H1 (cell line): ENCODE measurements around the gene RNF157. TPM values are rescaled to one million over a fixed set of nuclear protein-coding genes. Genes with fewer than 3 reads are reported as not detected.

Source experiments
- CTCF ChIA-PET: fragments of 300-600 bp; sonication (Branson Sonifier 250); formaldehyde crosslinking; loops from one replicate; lab custom pipeline; 2021; ENCODE audit not compliant: partially characterized antibody; lab: Charles Lee
- POLR2A ChIA-PET: fragments of 300-600 bp; sonication (Branson Sonifier 250); formaldehyde crosslinking; loops from one replicate; lab custom pipeline; 2021; ENCODE audit warnings: inconsistent platforms; ENCODE audit not compliant: partially characterized antibody; lab: Charles Lee
- DNase-seq, 2 experiments: peaks; one replicate each; pipeline versions ENCODE4 v3.0.0 to v3.0.0-alpha.2; 2010 to 2022; ENCODE audit warnings: low spot score in 2 of 2, low read depth in 1 of 2, mixed read lengths in 1 of 2
- FAIRE-seq: peaks from 2 replicates; lab custom pipeline; 2011; peaks lifted over from hg19 to GRCh38; lab: Jason Lieb, UNC
- H2AFZ ChIP-seq: 2 replicates; pipeline ENCODE4 v1.8.1; 2012; ENCODE audit warnings: low read length, inconsistent platforms
- H2AK5ac ChIP-seq: 2 replicates; pipeline ENCODE4 v1.6.1; 2013; ENCODE audit warnings: low read depth, low read length
- H2BK120ac ChIP-seq: replicated peaks from 2 replicates; pipeline ENCODE3; 2013; ENCODE audit warnings: low read depth, low read length, inconsistent platforms
- H2BK12ac ChIP-seq: 2 replicates; pipeline ENCODE4 v1.6.1; 2013; ENCODE audit warnings: low read depth, low read length
- H2BK15ac ChIP-seq: 2 replicates; pipeline ENCODE4 v1.6.1; 2013; ENCODE audit warnings: low read length
- H2BK20ac ChIP-seq: 2 replicates; pipeline ENCODE4 v1.6.1; 2013; ENCODE audit warnings: low read length
- H2BK5ac ChIP-seq: 2 replicates; pipeline ENCODE4 v1.6.1; 2013; ENCODE audit warnings: low read depth, low read length
- H3K14ac ChIP-seq: 2 replicates; pipeline ENCODE4 v1.6.1; 2013; ENCODE audit warnings: inconsistent platforms; ENCODE audit not compliant: insufficient read length
- H3K18ac ChIP-seq: 2 replicates; pipeline ENCODE4 v1.6.1; 2013; ENCODE audit warnings: low read length; ENCODE audit errors: extremely low read depth
- H3K23ac ChIP-seq: 2 replicates; pipeline ENCODE4 v1.6.1; 2013; ENCODE audit warnings: inconsistent platforms; ENCODE audit not compliant: insufficient read length
- H3K23me2 ChIP-seq: 2 replicates; pipeline ENCODE4 v1.6.1; 2013; ENCODE audit warnings: low read depth, low read length
- H3K27ac ChIP-seq: 2 replicates; pipeline ENCODE4 v1.6.1; 2011; ENCODE audit warnings: low read depth, low read length, inconsistent platforms
- H3K27me3 ChIP-seq, 4 experiments: replicated peaks in 1 of 4; 1 replicate in 1 of 4; 2 replicates in 3 of 4; pipeline versions ENCODE4 v1.6.1 to v1.8.1; 2011 to 2013; ENCODE audit warnings: low read length in 3 of 4, mild to moderate bottlenecking in 3 of 4, inconsistent platforms in 2 of 4, mixed read lengths in 2 of 4, moderate library complexity in 1 of 4; ENCODE audit not compliant: control insufficient read depth in 3 of 4, insufficient read depth in 3 of 4; ENCODE audit errors: extremely low read depth in 1 of 4
- H3K36me3 ChIP-seq, 4 experiments: 2 replicates each; pipeline versions ENCODE4 v1.6.1 to v1.8.1; 2011 to 2013; ENCODE audit warnings: mild to moderate bottlenecking in 4 of 4, low read length in 3 of 4, moderate library complexity in 2 of 4, control low read depth in 1 of 4, inconsistent platforms in 1 of 4; ENCODE audit not compliant: insufficient read depth in 4 of 4, control insufficient read depth in 2 of 4
- H3K4ac ChIP-seq: replicated peaks from 2 replicates; pipeline ENCODE3; 2013; ENCODE audit warnings: low read length, low read depth, mixed read lengths, inconsistent platforms; ENCODE audit not compliant: insufficient read length
- H3K4me1 ChIP-seq, 4 experiments: replicated peaks in 1 of 4; 1 replicate in 1 of 4; 2 replicates in 3 of 4; pipeline versions ENCODE4 v1.6.1 to v1.8.1; 2011 to 2013; ENCODE audit warnings: low read length in 3 of 4, inconsistent platforms in 2 of 4, mixed read lengths in 1 of 4; ENCODE audit not compliant: insufficient read depth in 4 of 4, control insufficient read depth in 3 of 4
- H3K4me2 ChIP-seq, 2 experiments: 2 replicates each; pipeline versions ENCODE4 v1.6.1 to v1.8.1; 2011 to 2013; ENCODE audit warnings: low read depth in 2 of 2, low read length in 2 of 2, control low read depth in 1 of 2, inconsistent platforms in 1 of 2, mild to moderate bottlenecking in 1 of 2; ENCODE audit not compliant: insufficient read depth in 1 of 2
- H3K4me3 ChIP-seq, 4 experiments: fragments of 200-600, 300-600 bp in 1 of 4; sonication (generic), shearing (Covaris generic), sonication (Bioruptor Twin) in 1 of 4; 2 replicates each; pipeline versions ENCODE4 v1.5.1 to v1.8.1; 2011 to 2016; ENCODE audit warnings: low read length in 4 of 4, low read depth in 3 of 4, control low read depth in 2 of 4, inconsistent platforms in 2 of 4, mild to moderate bottlenecking in 2 of 4, mixed read lengths in 1 of 4, moderate library complexity in 1 of 4; ENCODE audit not compliant: insufficient read depth in 2 of 4; ENCODE audit errors: extremely low read depth in 1 of 4
- H3K56ac ChIP-seq: replicated peaks from 2 replicates; pipeline ENCODE3; 2013; ENCODE audit warnings: low read depth, mild to moderate bottlenecking, mixed read lengths, low read length, inconsistent platforms; ENCODE audit not compliant: insufficient read length
- H3K79me1 ChIP-seq: 2 replicates; pipeline ENCODE4 v1.6.1; 2013; ENCODE audit warnings: low read depth, low read length, control low read depth
- H3K79me2 ChIP-seq, 2 experiments: 2 replicates each; pipeline versions ENCODE4 v1.6.1 to v1.8.1; 2012 to 2013; ENCODE audit warnings: low read length in 2 of 2, mild to moderate bottlenecking in 2 of 2, inconsistent platforms in 1 of 2; ENCODE audit not compliant: insufficient read depth in 2 of 2, control insufficient read depth in 1 of 2
- H3K9ac ChIP-seq, 4 experiments: replicated peaks in 1 of 4; 1 replicate in 1 of 4; 2 replicates in 3 of 4; pipeline versions ENCODE4 v1.6.1 to v1.8.1; 2011 to 2013; ENCODE audit warnings: low read depth in 3 of 4, low read length in 3 of 4, control low read depth in 2 of 4, mild to moderate bottlenecking in 2 of 4, moderate library complexity in 2 of 4, inconsistent platforms in 1 of 4; ENCODE audit errors: extremely low read depth in 1 of 4
- H3K9me3 ChIP-seq, 2 experiments: 2 replicates each; pipeline versions ENCODE4 v1.6.1 to v1.8.1; 2012 to 2013; ENCODE audit warnings: mild to moderate bottlenecking in 2 of 2, moderate library complexity in 2 of 2, control low read depth in 1 of 2, inconsistent platforms in 1 of 2, low read depth in 1 of 2, low read length in 1 of 2, mixed read lengths in 1 of 2; ENCODE audit not compliant: insufficient read depth in 2 of 2
- H4K20me1 ChIP-seq, 2 experiments: replicated peaks in 1 of 2; 2 replicates each; pipeline versions ENCODE3 to v1.8.1; 2011 to 2013; ENCODE audit warnings: inconsistent platforms in 2 of 2, low read length in 2 of 2, mild to moderate bottlenecking in 1 of 2; ENCODE audit not compliant: insufficient read depth in 2 of 2, control insufficient read depth in 1 of 2
- H4K5ac ChIP-seq: 2 replicates; pipeline ENCODE4 v1.6.1; 2013; ENCODE audit warnings: low read length, low read depth, mixed read lengths, inconsistent platforms; ENCODE audit not compliant: insufficient read length
- H4K8ac ChIP-seq: 2 replicates; pipeline ENCODE4 v1.8.0; 2013; ENCODE audit warnings: mild to moderate bottlenecking, moderate library complexity, low read length, inconsistent platforms; ENCODE audit not compliant: insufficient read depth; ENCODE audit errors: extremely low read depth
- H4K91ac ChIP-seq: replicated peaks from 2 replicates; pipeline ENCODE3; 2013; ENCODE audit warnings: low read length, mixed read lengths, inconsistent platforms; ENCODE audit not compliant: insufficient read length
- SAP30 ChIP-seq: fragments of 300-600 bp; sonication (generic); IDR thresholded peaks from 2 replicates; pipeline ENCODE4 v1.7.1; 2012; ENCODE audit warnings: low read length, moderate library complexity, mild to moderate bottlenecking, inconsistent platforms; ENCODE audit not compliant: insufficient read depth, insufficient replicate concordance
- SRF ChIP-seq: IDR thresholded peaks from 2 replicates; pipeline ENCODE4 v1.6.1; 2011; ENCODE audit warnings: mild to moderate bottlenecking, low read depth, low read length, moderate library complexity
- WGBS, 2 experiments: shearing (Covaris generic) in 1 of 2; methylation state at CpG; one replicate each; pipeline versions ENCODE4 v1.1.6 to v1.1.7; 2013 to 2015; ENCODE audit warnings: low lambda C conversion rate in 2 of 2, mixed read lengths in 2 of 2, inconsistent platforms in 1 of 2, low coverage in 1 of 2, missing lambda C conversion rate in 1 of 2; ENCODE audit not compliant: insufficient replicate concordance in 2 of 2, insufficient coverage in 1 of 2, insufficient read length in 1 of 2; ENCODE audit errors: extremely low coverage in 1 of 2, missing lambda C conversion rate in 1 of 2; 5-methylcytosine and 5-hydroxymethylcytosine counted together
- polyA plus RNA-seq, 7 experiments: library from polyadenylated mRNA; depleted of rRNA in 3 of 7; stranded (reverse) in 5 of 7; unstranded in 2 of 7; fragments of >200 nt in 5 of 7; fragments of 200-250 nt in 2 of 7; gene quantifications; 1 replicate in 5 of 7; 2 replicates in 1 of 7; 4 replicates in 1 of 7; pipeline versions ENCODE4 v1.2.1 to v1.2.3, GENCODE V29; 2011 to 2013; ENCODE audit warnings: missing spikeins in 2 of 7, mixed read lengths in 2 of 7
- total RNA-seq: library from RNA; stranded (reverse); fragmentation: NEBNext Ultra II Directional; extraction: Animal tissue kit (Norgen Biotek cat#: 25700); gene quantifications from 2 replicates; pipeline ENCODE4 v1.2.1, GENCODE V29; 2021

Gene RNF157
- total and polyA plus RNA-seq, 2 of the 8 experiments (the other 6 are each of a cell fraction or from before 2014, with no cell fraction given): 13.4 to 16.7 TPM

DNA sequence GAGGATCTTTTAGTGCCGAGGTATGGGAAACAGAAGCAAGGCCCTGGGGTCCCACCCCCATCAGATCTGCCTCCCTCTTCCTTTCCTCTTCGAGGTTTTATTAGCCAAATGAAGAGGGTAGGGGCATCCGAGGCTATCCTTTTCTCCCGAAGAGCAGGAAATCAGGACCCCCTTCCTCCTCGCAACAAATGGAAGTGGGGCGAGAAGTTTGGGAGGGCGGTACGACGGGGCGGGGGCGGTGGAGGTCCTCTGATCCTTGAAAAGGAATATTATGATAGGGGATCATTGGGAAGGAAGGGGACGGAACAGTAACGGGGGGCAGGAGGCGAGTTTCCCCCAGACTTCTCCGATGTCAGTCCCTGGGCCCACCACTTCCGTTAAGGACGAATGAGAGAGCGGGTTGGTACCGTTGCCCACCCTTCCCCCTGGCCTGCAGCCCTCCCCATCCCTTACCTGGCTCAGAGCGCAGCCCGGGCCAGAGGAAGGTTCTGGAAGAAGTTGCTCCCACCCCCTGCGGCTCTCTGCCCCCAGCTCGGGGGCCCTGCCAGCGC lies 99.6 kb downstream of the RNF157 start:
- DNase-seq (no peak), FAIRE-seq (no peak)
- H2BK120ac ChIP-seq: no peak overlapping the region
- peaks cover 17 to 64% (median 58%) of the 10 kb centered on the region in 4 experiments for H3K4me1 ChIP-seq
- no peaks in the 10 kb centered on the region for H3K79me2 ChIP-seq
- H3K4me3 ChIP-seq: peak overlapping the region; percentile 40 to 71 (median 54)
- H3K36me3 ChIP-seq: no peaks in the 10 kb centered on the region
- no peaks in the 10 kb centered on the region for H4K20me1 ChIP-seq
- ChIA-PET POLR2A (interaction anchor here (0.9 to 7.5 kb wide), 6 partner anchors 9 to 133 kb away, joined by 3 to 64 read pairs (median 4); partner anchors contain the start of gene EXOC7), CTCF (interaction anchor here (0.8 to 24.4 kb wide), 7 partner anchors 9 to 139 kb away, joined by 3 to 778 read pairs (median 17); partner anchors contain the start of gene EXOC7)
- no peak overlapping the region for H3K4ac ChIP-seq
- peak overlapping the region; percentile 92 to 97 for H3K4me2 ChIP-seq
- H4K8ac ChIP-seq: no peak overlapping the region
- 2% methylated on average over 9 of the region's 24 CpGs; no CpG with 5 or more reads in 1 of the 2 experiments for WGBS, 2 experiments
- H3K23me2 ChIP-seq: peaks cover 15% of the 10 kb centered on the region
- peaks cover 31 to 72% (median 66%) of the 10 kb centered on the region in 4 experiments for H3K27me3 ChIP-seq
- no peak overlapping the region for H3K18ac ChIP-seq
- no peak overlapping the region for H4K5ac ChIP-seq
- TF ChIP-seq SRF (no peak), SAP30 (peak; percentile 63)
- no peak overlapping the region for H2AK5ac ChIP-seq
- H4K91ac ChIP-seq: no peak overlapping the region
- no peaks in the 10 kb centered on the region for H3K79me1 ChIP-seq
- H3K9me3 ChIP-seq: no peaks in the 10 kb centered on the region
- H2BK12ac ChIP-seq: no peak overlapping the region
- no peak overlapping the region for H3K56ac ChIP-seq
- H2AFZ ChIP-seq: no peak overlapping the region
- no peak overlapping the region for H3K27ac ChIP-seq
- no peak overlapping the region for H3K23ac ChIP-seq
- no peak overlapping the region for H2BK5ac ChIP-seq
- no peak overlapping the region for H3K14ac ChIP-seq
- no peak overlapping the region for H2BK15ac ChIP-seq
- no peak overlapping the region for H3K9ac ChIP-seq
- H2BK20ac ChIP-seq: no peak overlapping the region
